T-helper 1 cell treated with Interleukin-12 subunit alpha and Interleukin-12 subunit beta and Interleukin-4 antibody, amounts not matched to agents 30 μg/mL and 1 μg/mL, for 36 hours (primary cell): ENCODE results near the gene KRIT1.
A peak's percentile ranks its signal among the peaks of the same experiment; 100 is the strongest.

Experiments used
- H3K27ac Mint-ChIP-seq: one replicate; pipeline ENCODE4 v1.8.0; 2021; ENCODE audit warnings: mild to moderate bottlenecking, mixed read lengths
- H3K27me3 Mint-ChIP-seq: one replicate; pipeline ENCODE4 v1.8.0; 2021; ENCODE audit warnings: low read depth, mixed read lengths
- H3K36me3 Mint-ChIP-seq: one replicate; pipeline ENCODE4 v1.8.0; 2021; ENCODE audit warnings: low read depth, mixed read lengths
- H3K4me1 Mint-ChIP-seq: one replicate; pipeline ENCODE4 v1.8.0; 2021; ENCODE audit warnings: low read depth, mixed read lengths
- H3K4me3 Mint-ChIP-seq: one replicate; pipeline ENCODE4 v1.8.0; 2021; ENCODE audit warnings: mild to moderate bottlenecking, moderate library complexity, mixed read lengths
- H3K9me3 Mint-ChIP-seq: one replicate; pipeline ENCODE4 v1.8.0; 2021; ENCODE audit warnings: mixed read lengths

The KRIT1 gene

DNA sequence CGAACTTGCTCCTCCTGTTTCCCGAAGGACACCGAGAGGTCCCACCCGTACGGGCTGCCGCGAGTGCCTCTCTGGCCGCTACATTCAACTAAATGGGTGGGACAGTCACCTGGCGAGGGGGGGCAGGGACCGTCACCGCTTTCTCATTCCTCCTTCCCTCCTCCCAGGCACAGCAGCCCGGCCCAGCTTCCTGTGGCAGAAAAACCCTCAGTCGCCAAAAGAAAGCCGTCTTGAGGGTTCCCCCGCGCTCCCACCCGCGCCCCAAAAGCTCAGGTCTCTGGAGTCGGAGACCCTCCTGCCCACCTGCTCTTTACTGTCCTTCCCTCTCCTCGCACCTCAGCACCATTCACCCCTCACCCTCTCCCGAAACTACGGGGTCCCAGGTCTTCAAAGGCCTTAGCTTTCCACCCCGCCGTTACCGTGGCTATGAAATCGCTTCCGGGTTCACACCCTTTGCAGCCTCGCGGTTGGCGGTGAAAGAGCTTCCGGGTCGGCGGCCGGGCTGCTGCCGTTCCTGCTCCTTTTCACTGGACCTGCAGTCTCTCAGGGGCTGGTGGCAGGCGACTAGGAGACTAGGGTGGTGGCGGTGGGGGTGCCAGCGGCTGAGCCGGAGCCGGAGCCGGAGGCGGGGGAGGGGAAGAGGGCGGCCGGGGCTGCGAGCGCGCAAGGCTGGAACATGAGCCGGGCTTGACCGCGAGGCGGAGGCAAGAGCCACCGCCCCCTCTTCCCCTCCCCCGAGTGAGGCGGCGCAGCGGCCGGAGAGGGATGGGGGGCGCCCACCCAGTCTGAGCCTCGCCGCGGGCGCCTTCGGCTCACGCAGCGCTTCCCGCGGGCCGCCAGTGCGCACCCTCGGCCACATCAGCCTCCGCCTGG lies at the start of gene KRIT1, which contains the start of gene ANKIB1:
Gene KRIT1 (minus strand): TSS at position 428 of the 873 bp plus-strand sequence. CDS start 3,779 bp downstream, outside the sequence.
Gene ANKIB1 (plus strand): TSS at position 488 of the 873 bp plus-strand sequence. CDS start 49,005 bp downstream, outside the sequence.
- Mint-ChIP-seq H3K27ac (peak within 1 kb of the TSS; percentile 98), H3K36me3 (peaks cover 8% of the 10 kb centered on the region), H3K9me3 (no peaks in the 10 kb centered on the region), H3K4me3 (peak within 1 kb of the TSS; percentile 96), H3K4me1 (peaks cover 34% of the 10 kb centered on the region), H3K27me3 (no peaks in the 10 kb centered on the region)

DNA sequence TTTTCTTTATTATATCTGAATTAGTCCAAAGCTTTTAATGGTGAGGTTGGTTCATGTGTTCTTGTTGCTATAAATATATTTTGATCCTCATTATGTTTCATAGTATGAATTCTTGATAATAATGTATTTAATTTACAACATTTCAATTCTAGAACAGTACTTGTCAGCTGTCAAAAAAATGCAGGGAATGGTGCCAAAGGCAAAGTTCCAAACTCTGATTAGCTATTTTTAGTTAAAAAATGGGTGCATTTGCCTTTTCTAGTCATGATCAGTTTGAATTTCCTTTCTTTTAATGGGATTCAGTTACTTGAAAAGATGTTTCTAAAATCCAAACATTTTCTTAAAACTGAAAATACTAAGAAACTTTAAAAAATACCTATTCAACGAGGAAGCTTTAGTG lies 49.7 kb upstream of the KRIT1 start:
- H3K27ac Mint-ChIP-seq: no peak overlapping the region
- H3K4me3 Mint-ChIP-seq: no peak overlapping the region
- H3K4me1 Mint-ChIP-seq: peaks cover 10% of the 10 kb centered on the region
- H3K36me3 Mint-ChIP-seq: peaks cover 8% of the 10 kb centered on the region
- no peaks in the 10 kb centered on the region for H3K27me3 Mint-ChIP-seq
- H3K9me3 Mint-ChIP-seq: no peaks in the 10 kb centered on the region

DNA sequence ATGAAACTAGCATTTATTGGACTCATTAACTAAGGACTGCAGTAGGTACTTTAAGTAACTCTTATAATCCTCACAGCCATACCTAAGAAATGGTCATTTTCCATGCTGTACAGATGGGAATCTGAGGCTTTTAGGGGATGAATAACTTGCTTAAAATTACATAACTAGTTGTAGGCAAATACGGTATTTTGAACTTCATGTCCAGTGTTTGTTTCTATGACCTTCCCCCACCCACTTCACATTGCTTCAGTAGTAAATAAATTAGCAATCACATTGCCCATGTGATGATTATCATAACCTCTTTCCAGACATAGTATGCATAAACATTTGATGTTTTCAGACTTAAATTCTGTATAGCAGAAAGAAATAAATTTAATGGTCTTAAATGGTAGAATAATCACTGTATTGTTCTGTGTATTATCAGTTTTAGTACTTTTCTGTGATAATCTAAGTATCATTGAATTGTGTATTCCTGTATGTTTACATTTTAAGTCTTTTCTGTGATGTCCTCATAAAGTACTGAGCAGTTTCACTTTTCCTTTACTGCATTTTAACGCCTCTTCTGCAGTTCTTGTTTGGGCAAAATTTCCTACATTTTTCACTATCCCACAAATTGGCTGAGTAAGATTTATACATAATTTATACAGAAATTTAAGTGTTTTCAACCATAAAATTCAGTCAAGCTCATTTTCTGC lies 48.3 kb upstream of the KRIT1 start:
- no peaks in the 10 kb centered on the region for H3K9me3 Mint-ChIP-seq
- no peak overlapping the region for H3K27ac Mint-ChIP-seq
- H3K36me3 Mint-ChIP-seq: peaks cover 11% of the 10 kb centered on the region
- peaks cover 12% of the 10 kb centered on the region for H3K4me1 Mint-ChIP-seq
- H3K27me3 Mint-ChIP-seq: no peaks in the 10 kb centered on the region
- H3K4me3 Mint-ChIP-seq: peak overlapping the region; percentile 32

DNA sequence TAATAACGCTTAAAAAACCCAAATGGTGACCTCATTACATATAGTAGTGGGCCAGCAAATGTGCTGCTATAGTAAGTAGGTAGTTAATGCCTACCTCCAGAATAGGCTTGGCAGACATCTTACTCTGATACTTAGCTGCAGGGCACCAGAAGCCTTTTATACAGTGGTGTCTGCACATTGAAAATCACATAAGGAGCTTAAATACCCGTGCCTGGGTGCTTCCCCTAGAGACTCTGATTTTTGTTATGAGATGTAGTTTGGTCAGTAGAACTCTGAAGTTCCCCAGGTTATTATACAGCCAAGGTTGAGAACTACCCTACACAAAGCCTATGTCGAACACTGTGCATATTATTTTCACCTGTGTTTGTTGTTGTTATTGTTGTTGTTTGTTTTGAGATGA lies 47.3 kb upstream of the KRIT1 start:
- no peaks in the 10 kb centered on the region for H3K27me3 Mint-ChIP-seq
- H3K4me1 Mint-ChIP-seq: peaks cover 12% of the 10 kb centered on the region
- H3K36me3 Mint-ChIP-seq: peaks cover 9% of the 10 kb centered on the region
- H3K9me3 Mint-ChIP-seq: no peaks in the 10 kb centered on the region
- no peak overlapping the region for H3K4me3 Mint-ChIP-seq
- no peak overlapping the region for H3K27ac Mint-ChIP-seq

DNA sequence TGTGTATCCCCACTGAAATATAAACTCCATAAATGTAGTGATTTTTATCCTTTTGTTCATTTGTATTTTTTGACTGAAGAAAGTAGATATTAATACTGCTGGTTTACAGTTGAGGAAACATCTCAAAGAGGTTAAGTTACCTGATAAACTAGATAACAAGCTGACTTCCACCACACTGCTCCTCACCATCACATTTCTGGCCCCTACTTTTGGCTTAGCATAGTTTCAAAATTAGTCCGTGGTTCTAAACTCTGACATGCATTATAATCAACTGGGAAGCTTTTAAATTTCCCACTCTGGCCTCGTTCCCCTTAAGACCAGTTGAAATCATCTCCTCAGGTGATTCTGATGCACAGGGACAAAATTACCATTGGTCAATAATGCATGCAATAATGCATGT lies 43.6 kb upstream of the KRIT1 start:
- peaks cover 16% of the 10 kb centered on the region for H3K4me1 Mint-ChIP-seq
- H3K9me3 Mint-ChIP-seq: no peaks in the 10 kb centered on the region
- no peak overlapping the region for H3K27ac Mint-ChIP-seq
- H3K4me3 Mint-ChIP-seq: no peak overlapping the region
- H3K36me3 Mint-ChIP-seq: peaks cover 9% of the 10 kb centered on the region
- H3K27me3 Mint-ChIP-seq: no peaks in the 10 kb centered on the region

DNA sequence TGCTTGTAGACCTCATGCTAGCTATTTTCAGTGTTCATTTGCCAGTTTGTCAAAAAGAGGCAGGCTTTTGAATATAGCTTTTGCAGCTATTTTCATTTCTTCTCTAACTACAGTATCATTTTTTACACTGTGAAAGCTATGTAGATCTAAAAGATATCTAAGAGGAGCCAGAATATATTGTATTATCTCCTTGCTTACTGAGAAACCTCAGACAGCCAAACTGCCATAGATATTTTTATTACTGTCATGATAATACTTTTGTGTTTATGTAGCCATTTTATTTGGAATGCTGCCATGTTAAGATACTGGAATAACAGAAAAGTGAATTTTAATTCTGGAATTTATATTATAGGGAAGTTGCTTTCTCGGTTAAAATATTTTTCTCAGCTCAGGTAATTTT lies 37.2 kb upstream of the KRIT1 start:
- peaks cover 3% of the 10 kb centered on the region for H3K4me1 Mint-ChIP-seq
- H3K36me3 Mint-ChIP-seq: peaks cover 24% of the 10 kb centered on the region
- no peak overlapping the region for H3K27ac Mint-ChIP-seq
- H3K4me3 Mint-ChIP-seq: no peak overlapping the region
- H3K27me3 Mint-ChIP-seq: no peaks in the 10 kb centered on the region
- peaks cover 7% of the 10 kb centered on the region for H3K9me3 Mint-ChIP-seq

DNA sequence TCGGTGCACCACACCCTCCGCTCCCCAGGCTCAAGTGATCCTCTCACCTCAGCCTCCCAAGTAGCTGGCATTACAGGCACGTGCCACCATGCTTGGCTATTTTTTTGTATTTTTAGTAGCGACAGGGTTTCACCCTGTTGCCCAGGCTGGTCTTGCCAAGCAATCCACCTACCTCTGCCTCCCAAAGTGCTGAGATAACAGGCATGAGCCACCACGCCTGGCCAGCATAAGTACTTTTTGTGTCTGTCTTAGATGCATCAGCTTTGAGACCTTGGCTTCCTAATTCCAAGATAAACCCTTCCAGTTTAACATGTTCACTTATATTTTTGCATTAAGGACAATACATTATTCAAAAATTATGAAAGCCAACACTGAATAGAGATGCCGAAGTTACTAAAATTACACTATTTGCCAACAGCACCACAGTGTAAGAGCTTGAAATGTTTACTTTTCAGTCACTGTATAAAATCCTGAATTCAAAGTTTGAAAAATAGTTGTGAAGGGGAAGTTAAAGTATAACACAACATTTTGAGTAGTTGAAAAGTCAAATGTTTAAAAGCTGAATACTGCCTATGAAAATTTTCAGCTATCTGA lies 36.6 kb upstream of the KRIT1 start:
- Mint-ChIP-seq H3K9me3 (peaks cover 7% of the 10 kb centered on the region), H3K36me3 (peaks cover 23% of the 10 kb centered on the region), H3K4me1 (peaks cover 2% of the 10 kb centered on the region), H3K27me3 (no peaks in the 10 kb centered on the region), H3K27ac (no peak overlapping the region), H3K4me3 (no peak overlapping the region)

DNA sequence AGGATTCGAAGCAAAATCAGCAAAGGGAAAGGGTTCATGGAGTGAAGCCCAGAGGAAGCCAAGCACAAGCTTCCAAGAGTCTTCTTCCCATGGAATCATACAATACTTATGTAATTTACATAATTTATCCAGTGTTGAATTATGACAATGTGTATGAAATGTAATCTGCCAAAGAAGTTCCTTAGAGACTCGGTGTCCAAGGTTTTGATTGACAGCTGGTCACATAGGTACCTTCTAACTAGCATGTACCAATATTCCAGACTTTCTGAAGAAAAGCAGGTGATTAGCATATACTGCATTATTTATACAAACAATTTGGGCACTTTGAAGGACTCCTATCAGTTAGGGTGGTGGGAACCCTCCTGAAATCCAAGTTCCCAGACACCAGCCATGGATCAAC lies 35.3 kb upstream of the KRIT1 start:
- Mint-ChIP-seq H3K27me3 (no peaks in the 10 kb centered on the region), H3K9me3 (peaks cover 12% of the 10 kb centered on the region), H3K27ac (no peak overlapping the region), H3K4me1 (peaks cover 7% of the 10 kb centered on the region), H3K4me3 (no peak overlapping the region), H3K36me3 (peaks cover 27% of the 10 kb centered on the region)

DNA sequence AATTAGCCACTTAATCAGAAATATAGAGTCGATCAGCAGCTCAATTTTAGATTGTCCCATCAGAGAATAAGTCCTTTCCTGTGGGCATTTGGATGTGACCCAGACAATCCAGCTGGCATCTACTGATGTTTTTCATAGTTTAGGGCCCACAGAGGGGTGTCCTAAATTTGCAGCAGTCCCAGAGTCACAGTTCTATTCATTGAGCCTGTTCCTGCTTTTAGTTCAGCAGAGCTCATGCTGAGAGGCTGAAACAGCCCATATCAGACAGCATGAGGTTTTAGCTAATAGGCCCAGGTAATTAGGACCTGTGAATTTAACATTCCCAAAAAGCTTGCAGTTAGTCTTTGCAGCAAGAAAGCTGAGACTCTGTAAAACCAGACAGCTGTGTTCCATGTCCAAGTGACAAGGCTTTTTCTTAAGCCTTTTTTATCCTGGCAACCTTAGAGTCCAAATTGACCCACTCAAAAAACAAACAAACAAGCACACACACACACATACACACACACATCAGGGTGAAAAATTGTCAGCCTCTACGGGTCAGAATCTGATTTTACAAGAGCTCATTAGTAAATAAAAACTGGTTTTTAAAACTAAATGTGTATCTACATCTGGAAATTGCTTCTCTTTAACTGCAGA lies 33.8 kb upstream of the KRIT1 start:
- Mint-ChIP-seq H3K27me3 (no peaks in the 10 kb centered on the region), H3K9me3 (peaks cover 12% of the 10 kb centered on the region), H3K27ac (no peak overlapping the region), H3K36me3 (peaks cover 26% of the 10 kb centered on the region), H3K4me1 (peaks cover 6% of the 10 kb centered on the region), H3K4me3 (no peak overlapping the region)

DNA sequence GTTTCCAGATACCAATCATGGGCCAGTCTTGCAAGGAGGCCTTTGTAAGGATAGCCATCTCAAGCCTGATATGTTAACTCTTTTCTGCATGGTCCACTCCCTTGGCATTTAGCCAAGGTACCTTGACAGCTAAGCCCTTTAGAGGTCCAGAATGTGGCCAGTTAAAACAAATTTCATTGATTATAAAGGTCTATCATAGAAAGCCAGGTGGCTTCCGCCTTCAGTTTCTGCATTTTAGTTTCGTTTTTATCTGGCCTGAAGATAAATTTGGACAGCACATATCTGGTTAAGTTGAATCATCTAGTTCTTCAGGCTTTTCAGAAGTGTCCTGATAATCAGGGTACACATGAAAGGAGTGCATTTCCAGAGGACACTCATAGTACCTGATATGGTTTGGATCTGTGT lies 30.7 kb upstream of the KRIT1 start:
- Mint-ChIP-seq H3K4me1 (peaks cover 7% of the 10 kb centered on the region), H3K9me3 (peaks cover 12% of the 10 kb centered on the region), H3K4me3 (no peak overlapping the region), H3K36me3 (peaks cover 25% of the 10 kb centered on the region), H3K27me3 (no peaks in the 10 kb centered on the region), H3K27ac (no peak overlapping the region)

DNA sequence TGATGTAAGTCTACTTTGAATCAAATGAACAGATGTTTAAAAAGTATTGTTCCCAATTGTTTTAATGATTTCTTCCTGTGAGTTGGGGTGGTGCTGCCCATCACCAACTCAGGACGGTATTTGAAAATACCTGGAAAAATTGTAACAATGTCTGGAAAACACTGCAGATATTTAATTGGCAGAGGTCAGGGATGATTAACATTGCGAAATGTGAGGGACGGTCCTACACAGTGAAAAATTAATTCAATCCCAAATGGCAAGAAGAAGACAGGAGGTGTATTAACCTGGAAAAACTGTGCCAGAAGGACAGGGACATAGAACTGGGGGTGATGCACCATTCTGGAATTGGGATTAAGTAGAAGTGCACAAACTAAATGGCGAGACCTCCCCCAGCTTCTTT lies 29.6 kb upstream of the KRIT1 start:
- H3K27me3 Mint-ChIP-seq: no peaks in the 10 kb centered on the region
- peaks cover 7% of the 10 kb centered on the region for H3K4me1 Mint-ChIP-seq
- no peak overlapping the region for H3K27ac Mint-ChIP-seq
- H3K36me3 Mint-ChIP-seq: peaks cover 19% of the 10 kb centered on the region
- no peak overlapping the region for H3K4me3 Mint-ChIP-seq
- H3K9me3 Mint-ChIP-seq: peaks cover 5% of the 10 kb centered on the region

DNA sequence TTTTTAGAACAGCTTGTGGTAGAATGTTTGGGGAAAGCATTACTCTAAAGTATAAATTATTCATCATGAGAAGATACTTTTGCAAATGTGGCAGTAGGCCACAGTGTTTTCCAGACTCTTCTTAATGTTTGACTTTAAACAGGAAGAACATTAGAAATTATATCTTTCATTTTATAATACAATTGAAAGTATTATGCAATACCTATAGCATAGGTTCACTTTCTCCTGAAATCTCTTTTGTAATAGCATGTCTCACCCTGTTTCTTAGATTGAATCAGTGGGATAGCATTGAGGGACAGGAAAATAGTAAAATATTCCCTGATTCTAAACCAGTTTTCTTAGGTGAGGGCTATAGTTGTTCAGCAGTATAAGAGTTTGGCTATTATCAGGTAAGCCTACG lies 23.2 kb upstream of the KRIT1 start:
- no peaks in the 10 kb centered on the region for H3K9me3 Mint-ChIP-seq
- peaks cover 2% of the 10 kb centered on the region for H3K4me1 Mint-ChIP-seq
- peaks cover 9% of the 10 kb centered on the region for H3K36me3 Mint-ChIP-seq
- H3K27ac Mint-ChIP-seq: no peak overlapping the region
- no peak overlapping the region for H3K4me3 Mint-ChIP-seq
- no peaks in the 10 kb centered on the region for H3K27me3 Mint-ChIP-seq

DNA sequence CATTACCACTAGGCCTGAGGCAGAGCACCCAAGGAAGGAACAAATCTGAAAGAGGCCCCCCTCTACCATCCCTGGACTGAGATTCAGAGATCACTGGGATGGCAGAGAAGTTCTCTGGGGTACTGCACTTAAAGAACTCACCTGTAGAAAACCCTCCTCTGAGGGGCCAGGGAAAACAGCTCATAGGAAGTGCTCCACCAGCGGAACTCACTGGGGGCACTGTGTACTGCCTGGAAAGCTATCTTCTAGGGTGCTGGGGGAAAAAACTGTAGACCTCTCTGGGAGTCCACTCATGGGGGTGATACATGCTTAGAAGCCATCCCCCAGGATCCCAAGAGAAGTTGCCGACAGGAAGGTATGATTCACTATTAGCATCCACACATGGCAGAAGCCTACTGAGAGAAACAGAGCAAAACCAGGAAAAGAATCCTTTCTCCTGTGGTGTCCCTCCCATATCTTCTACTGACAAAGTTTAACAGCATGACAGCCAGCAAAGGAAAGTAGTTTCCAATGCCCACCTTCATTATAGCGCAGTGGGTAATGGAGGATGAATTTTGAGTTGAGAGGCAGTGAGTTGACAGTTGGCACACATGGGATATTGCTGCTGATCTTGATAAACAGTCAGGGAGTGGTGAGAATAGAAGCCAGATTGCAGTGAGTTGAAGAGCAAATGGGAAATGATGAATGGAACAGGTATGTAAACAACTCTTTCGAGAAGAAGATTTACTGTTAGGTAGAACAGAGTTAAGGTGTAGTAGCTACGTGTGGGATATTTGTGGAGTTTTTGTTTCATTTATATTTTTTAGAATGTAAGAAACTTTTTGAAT lies 20.9 kb upstream of the KRIT1 start:
- H3K4me1 Mint-ChIP-seq: no peaks in the 10 kb centered on the region
- peaks cover 10% of the 10 kb centered on the region for H3K36me3 Mint-ChIP-seq
- H3K27me3 Mint-ChIP-seq: no peaks in the 10 kb centered on the region
- H3K27ac Mint-ChIP-seq: no peak overlapping the region
- H3K4me3 Mint-ChIP-seq: no peak overlapping the region
- H3K9me3 Mint-ChIP-seq: no peaks in the 10 kb centered on the region
